HepG2 (cell line): Measurements from ENCODE around the gene MEAK7. TPM values are rescaled to one million over a fixed set of nuclear protein-coding genes. Genes with fewer than 3 reads are reported as not detected.

Experiments used
- HNRNPL ChIP-seq: fragments of 200-400 bp; formaldehyde crosslinking; IDR thresholded peaks from 2 replicates; pipeline ENCODE4 v1.6.1; 2017; ENCODE audit warnings: mild to moderate bottlenecking, low read depth, low read length
- KDM1A ChIP-seq: IDR thresholded peaks from 2 replicates; pipeline ENCODE4 v1.6.1; 2016; ENCODE audit warnings: missing compliant biosample characterization
- POGK ChIP-seq: sonication (generic); formaldehyde crosslinking; conservative IDR thresholded peaks from 2 replicates; pipeline ENCODE4 v1.8.0; 2022; ENCODE audit warnings: mild to moderate bottlenecking, moderate library complexity, missing genetic modification reagents
- RBM39 ChIP-seq: fragments of 200-400 bp; formaldehyde crosslinking; IDR thresholded peaks from one replicate; pipeline ENCODE4 v1.6.1; 2018; ENCODE audit warnings: antibody characterized with exemption, mild to moderate bottlenecking, low read depth, low read length; ENCODE audit not compliant: poor library complexity, severe bottlenecking
- REXO4 ChIP-seq: sonication (generic); formaldehyde crosslinking; IDR thresholded peaks from 2 replicates; pipeline ENCODE4 v1.8.0; 2022; ENCODE audit warnings: missing genetic modification reagents, mild to moderate bottlenecking, borderline replicate concordance
- ZBTB38 ChIP-seq: sonication (generic); formaldehyde crosslinking; IDR thresholded peaks from 2 replicates; pipeline ENCODE4 v1.5.1; 2020; ENCODE audit warnings: mild to moderate bottlenecking, missing genetic modification reagents
- ZNF124 ChIP-seq: sonication (generic); formaldehyde crosslinking; IDR thresholded peaks from 2 replicates; pipeline ENCODE4 v1.4.0; 2020; ENCODE audit warnings: missing genetic modification reagents
- ZNF280B ChIP-seq: sonication (generic); formaldehyde crosslinking; IDR thresholded peaks from 2 replicates; pipeline ENCODE4 v1.5.0; 2020; ENCODE audit warnings: missing genetic modification reagents, mild to moderate bottlenecking, borderline replicate concordance
- ZNF296 ChIP-seq: sonication (generic); formaldehyde crosslinking; conservative IDR thresholded peaks from 2 replicates; pipeline ENCODE4 v1.5.0; 2020; ENCODE audit warnings: mild to moderate bottlenecking, missing genetic modification reagents
- ZNF383 ChIP-seq: sonication (generic); formaldehyde crosslinking; IDR thresholded peaks from 2 replicates; pipeline ENCODE4 v1.4.0; 2020; ENCODE audit warnings: missing genetic modification reagents, mild to moderate bottlenecking, borderline replicate concordance
- ZNF432 ChIP-seq: sonication (generic); formaldehyde crosslinking; IDR thresholded peaks from 2 replicates; pipeline ENCODE4 v1.5.0; 2020; ENCODE audit warnings: missing genetic modification reagents, mild to moderate bottlenecking, borderline replicate concordance
- ZNF629 ChIP-seq: sonication (generic); formaldehyde crosslinking; conservative IDR thresholded peaks from 2 replicates; pipeline ENCODE4 v1.5.0; 2020; ENCODE audit warnings: missing genetic modification reagents
- ZNF674 ChIP-seq: sonication (generic); formaldehyde crosslinking; IDR thresholded peaks from 2 replicates; pipeline ENCODE4 v1.5.0; 2020; ENCODE audit warnings: low read depth, mild to moderate bottlenecking, missing genetic modification reagents
- polyA plus RNA-seq, 8 experiments: library from polyadenylated mRNA; depleted of rRNA in 3 of 8; stranded (reverse) in 7 of 8; unstranded in 1 of 8; fragments of >200 nt; fragmentation: Illumina TruSeq in 4 of 8; extraction: Trizol in 4 of 8; gene quantifications; 2 replicates each; pipeline versions ENCODE4 v1.2.1 to v1.2.3, GENCODE V29; 2011 to 2016; ENCODE audit warnings: low read depth in 4 of 8, missing spikeins in 1 of 8, mixed read lengths in 1 of 8; ENCODE audit not compliant: insufficient read depth in 1 of 8
- total RNA-seq, 5 experiments: library from RNA; depleted of rRNA; stranded (reverse); fragments of >200 nt; fragmentation: Illumina TruSeq; extraction: Trizol; gene quantifications; 2 replicates each; pipeline ENCODE4 v1.2.3, GENCODE V29; 2016; ENCODE audit warnings: low read depth in 1 of 5
- TF ChIP-seq, protein P1 (sequence below), 2 experiments: sonication (generic) in 1 of 2; formaldehyde crosslinking in 1 of 2; IDR thresholded peaks; 2 replicates each; pipeline versions ENCODE4 v1.4.0 to v1.6.1; 2016 to 2020; ENCODE audit warnings: borderline replicate concordance in 1 of 2, low read depth in 1 of 2, mild to moderate bottlenecking in 1 of 2, missing genetic modification reagents in 1 of 2
- TF ChIP-seq, protein P2 (sequence below): sonication (generic); formaldehyde crosslinking; IDR thresholded peaks from 2 replicates; pipeline ENCODE4 v1.9.0; 2021; ENCODE audit warnings: missing genetic modification reagents, borderline replicate concordance

Gene MEAK7
- total and polyA plus RNA-seq, 2 of the 13 experiments (the other 11 are each of a cell fraction or from before 2014, with no cell fraction given): 11.8 to 14.7 TPM

- TF ChIP-seq ZNF280B (CRISPR knock-in tag) (no peak), ZNF296 (CRISPR knock-in tag) (peak; percentile 92), ZNF432 (CRISPR knock-in tag) (0 out of 2 replicates have a peak, but pooled peaks have one; percentile 56), HNRNPL (0 out of 2 replicates have a peak, but pooled peaks have one; percentile 14), ZBTB38 (CRISPR knock-in tag) (peak; percentile 55; the same call in 1 of the 2 replicates), ZNF124 (CRISPR knock-in tag) (no peak), RBM39 (peak; percentile 10), ZNF674 (CRISPR knock-in tag) (0 out of 2 replicates have a peak, but pooled peaks have one; percentile 47), REXO4 (CRISPR knock-in tag) (0 out of 2 replicates have a peak, but pooled peaks have one; percentile 6), KDM1A (CRISPR knock-in tag) (no peak), POGK (0 out of 2 replicates have a peak, but pooled peaks have one; percentile 31), ZNF629 (no peak), ZNF383 (CRISPR knock-in tag) (no peak)
- TF ChIP-seq, protein P1, sequence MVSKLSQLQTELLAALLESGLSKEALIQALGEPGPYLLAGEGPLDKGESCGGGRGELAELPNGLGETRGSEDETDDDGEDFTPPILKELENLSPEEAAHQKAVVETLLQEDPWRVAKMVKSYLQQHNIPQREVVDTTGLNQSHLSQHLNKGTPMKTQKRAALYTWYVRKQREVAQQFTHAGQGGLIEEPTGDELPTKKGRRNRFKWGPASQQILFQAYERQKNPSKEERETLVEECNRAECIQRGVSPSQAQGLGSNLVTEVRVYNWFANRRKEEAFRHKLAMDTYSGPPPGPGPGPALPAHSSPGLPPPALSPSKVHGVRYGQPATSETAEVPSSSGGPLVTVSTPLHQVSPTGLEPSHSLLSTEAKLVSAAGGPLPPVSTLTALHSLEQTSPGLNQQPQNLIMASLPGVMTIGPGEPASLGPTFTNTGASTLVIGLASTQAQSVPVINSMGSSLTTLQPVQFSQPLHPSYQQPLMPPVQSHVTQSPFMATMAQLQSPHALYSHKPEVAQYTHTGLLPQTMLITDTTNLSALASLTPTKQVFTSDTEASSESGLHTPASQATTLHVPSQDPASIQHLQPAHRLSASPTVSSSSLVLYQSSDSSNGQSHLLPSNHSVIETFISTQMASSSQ (IDR thresholded peaks at IDR 0.05; ENCODE audit: low read depth): no peak
- TF ChIP-seq, protein P1 (CRISPR knock-in tag; IDR thresholded peaks at IDR 0.05; ENCODE audit: borderline replicate concordance): 0 out of 2 replicates have a peak, but pooled peaks have one; percentile 28
- TF ChIP-seq, protein P2, sequence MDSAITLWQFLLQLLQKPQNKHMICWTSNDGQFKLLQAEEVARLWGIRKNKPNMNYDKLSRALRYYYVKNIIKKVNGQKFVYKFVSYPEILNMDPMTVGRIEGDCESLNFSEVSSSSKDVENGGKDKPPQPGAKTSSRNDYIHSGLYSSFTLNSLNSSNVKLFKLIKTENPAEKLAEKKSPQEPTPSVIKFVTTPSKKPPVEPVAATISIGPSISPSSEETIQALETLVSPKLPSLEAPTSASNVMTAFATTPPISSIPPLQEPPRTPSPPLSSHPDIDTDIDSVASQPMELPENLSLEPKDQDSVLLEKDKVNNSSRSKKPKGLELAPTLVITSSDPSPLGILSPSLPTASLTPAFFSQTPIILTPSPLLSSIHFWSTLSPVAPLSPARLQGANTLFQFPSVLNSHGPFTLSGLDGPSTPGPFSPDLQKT (CRISPR knock-in tag): no peak
These were observed 1.1 kb upstream of the MEAK7 start (continued) for GRCh38 chr16:84505249-84506187.
